HG03025 (cell line): ENCODE measurements around the gene CTDSPL.

Source experiments
- ATAC-seq: cut with Tn5 transposase; IDR thresholded peaks from one replicate; pipeline ENCODE4 v1.9.1; 2021; ENCODE audit warnings: mild to moderate bottlenecking, moderate library complexity; ENCODE audit not compliant: unreplicated experiment, low FRiP score

CTDSPL gene

GRCh38 chr3:37938011-37938410 is 76.3 kb downstream of the CTDSPL start:
- ATAC-seq = no peak

GRCh38 chr3:37940242-37940908 is 78.7 kb downstream of the CTDSPL start:
- ATAC-seq = no peak

GRCh38 chr3:37941608-37942508 is 80.2 kb downstream of the CTDSPL start:
- ATAC-seq = no peak

DNA sequence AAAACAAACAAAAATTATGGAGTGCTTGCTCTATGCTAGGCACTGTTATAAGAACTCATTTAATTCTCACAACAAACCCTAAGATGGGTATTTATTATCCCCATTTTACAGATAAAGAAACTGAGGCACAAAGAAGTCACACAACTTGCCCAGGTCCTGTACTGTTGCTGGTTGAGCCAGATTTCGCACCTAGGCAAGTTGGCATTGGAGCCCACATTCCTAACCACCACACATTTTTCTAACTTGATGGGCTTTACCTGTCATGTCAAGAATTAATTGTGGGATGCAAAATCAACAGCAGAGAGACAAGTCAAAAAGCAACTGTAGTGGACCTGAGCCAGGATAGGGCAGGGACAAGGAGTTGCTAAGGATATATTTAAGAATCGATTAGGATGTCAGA is 81.0 kb downstream of the CTDSPL start:
- ATAC-seq = no peak

DNA sequence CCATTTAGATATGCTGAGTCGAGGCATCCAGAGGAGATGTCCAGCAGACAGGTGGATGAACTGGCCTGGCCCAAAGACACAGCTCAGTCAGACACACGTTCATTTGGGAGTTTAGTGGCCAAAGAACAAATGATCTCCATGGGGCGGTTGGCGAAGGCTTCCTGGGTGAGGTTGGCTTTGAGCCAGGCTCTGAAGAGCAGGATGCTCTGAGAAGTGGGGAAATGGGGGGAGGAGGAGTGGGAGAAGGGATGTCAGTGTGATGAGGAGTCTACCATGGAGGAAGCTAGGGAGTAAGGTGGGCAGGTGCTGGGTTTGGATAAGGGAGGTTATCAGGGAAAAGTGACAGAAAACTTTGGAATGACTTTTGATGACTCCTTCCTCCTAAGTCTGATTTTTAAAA is 81.4 kb downstream of the CTDSPL start:
- no peak for ATAC-seq

DNA sequence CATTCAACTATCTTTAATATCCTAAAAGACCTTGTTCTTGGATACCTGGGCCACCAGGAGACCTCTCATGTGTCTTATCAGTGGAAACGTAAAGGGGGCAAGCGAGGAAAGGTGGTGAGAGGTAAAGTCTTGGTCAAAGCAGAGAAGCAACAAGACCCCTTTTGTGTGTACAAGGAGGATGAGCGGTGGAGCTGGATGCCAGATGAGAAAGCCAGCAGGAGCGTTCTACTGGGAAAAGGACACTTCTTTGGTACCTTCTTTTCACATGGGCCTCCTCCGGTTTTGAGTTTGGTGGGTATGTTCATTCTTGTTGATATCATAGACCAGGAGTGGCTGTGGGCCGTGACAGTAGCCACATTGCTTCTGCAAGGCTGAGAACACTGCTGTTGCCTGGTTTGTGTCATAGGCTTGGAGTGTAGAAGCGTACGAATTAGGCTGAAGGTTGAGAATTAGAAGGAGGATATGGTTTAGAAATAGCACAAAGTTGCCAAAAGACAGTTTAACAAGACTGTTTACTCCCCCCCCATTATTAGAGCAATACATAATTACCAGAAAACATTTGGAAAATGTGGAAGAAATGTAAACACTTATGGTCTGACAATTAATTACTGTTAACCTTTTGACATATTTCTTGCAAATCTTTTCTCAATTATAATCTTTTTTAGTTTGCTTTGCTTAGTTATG is 82.1 kb downstream of the CTDSPL start:
- ATAC-seq = no peak

GRCh38 chr3:37944391-37944842 is 82.7 kb downstream of the CTDSPL start:
- no peak for ATAC-seq

- ATAC-seq = no peak
Measured at GRCh38 chr3:37945156-37945806, 83.6 kb downstream of the CTDSPL start.

GRCh38 chr3:37945807-37946530 is 84.3 kb downstream of the CTDSPL start:
- ATAC-seq = no peak

GRCh38 chr3:37946531-37946889 is 84.8 kb downstream of the CTDSPL start:
- ATAC-seq = no peak

DNA sequence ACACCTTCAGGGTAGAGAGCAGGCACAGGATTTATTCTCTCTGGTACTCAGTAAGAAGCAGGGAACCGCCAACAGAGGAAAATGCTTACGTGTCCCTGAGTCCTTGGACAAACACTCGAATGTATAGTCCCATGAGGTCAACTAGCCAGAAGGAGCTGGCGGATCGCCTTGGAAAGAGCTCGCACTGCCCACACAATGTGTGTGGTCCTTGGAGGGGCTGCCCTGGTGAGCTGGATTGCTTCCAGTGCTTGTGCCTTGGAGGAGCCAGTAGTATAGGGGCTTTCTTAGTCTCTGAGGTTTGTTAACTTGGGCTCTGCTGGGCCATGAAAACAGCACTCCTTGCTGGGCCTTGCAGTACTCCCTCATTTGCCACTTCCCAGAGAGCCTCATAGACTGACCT is 88.2 kb downstream of the CTDSPL start:
- ATAC-seq = no peak

GRCh38 chr3:37952564-37952963 is 90.9 kb downstream of the CTDSPL start:
- no peak for ATAC-seq

- ATAC-seq = no peak
Measured at GRCh38 chr3:37953226-37953625, 91.5 kb downstream of the CTDSPL start.

GRCh38 chr3:37953707-37954394 is 92.2 kb downstream of the CTDSPL start:
- no peak for ATAC-seq

DNA sequence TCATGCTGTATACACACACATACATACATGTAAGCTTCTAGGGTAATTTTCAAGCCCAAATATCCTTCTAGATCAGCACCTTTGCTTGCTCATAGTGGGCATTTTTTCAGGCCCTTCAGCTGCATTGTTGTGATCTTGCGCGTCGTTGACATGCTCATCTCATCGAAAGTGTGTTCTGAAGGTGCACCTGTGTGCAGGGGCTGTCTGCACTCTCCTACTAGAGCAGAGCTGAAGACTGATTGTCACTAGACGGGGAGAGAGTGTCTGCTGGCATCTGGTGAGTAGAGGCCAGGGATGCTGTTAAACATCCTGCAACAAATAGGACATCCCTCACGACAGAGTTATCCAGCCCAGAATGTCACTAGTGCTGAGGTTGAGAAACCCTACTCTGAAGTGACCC is 93.2 kb downstream of the CTDSPL start:
- no peak for ATAC-seq

DNA sequence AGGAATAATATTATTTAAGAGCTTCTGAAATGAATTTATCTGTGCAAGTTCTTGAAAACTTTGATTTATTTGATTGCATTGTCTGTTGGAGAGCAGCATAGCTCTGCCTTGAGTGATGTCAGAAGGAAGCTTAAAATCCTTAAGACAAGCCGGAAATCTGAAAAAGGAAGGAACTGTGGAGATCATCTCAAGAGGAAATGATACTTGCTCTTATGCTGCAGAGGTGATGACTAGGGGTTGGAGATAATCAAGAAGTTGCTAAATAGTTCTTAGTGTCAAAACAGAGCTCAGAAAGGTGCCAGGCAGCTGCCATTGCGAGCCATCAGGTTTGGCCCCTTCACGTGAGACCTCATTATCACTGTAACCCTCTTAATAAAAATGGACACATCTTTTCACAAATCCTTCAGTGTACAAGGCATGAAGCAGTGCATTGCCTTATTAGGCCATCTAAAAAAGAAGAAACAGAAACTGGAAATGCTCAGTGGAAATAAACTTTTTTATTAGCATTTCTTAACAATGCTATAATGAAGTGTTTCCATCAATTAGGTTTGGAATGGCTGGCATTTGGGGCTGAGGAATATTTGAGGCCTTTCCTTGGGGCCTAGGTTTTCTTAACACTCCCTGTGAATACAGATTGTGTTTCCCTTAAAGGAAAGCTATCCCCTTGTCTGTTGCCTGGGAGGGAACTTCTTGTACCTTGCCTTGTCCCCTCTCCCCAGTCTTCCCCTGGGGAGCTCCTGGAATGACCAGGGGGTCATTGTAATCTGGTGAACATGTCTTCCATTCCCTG is 94.4 kb downstream of the CTDSPL start:
- no peak for ATAC-seq

- ATAC-seq = no peak
Measured at GRCh38 chr3:37956723-37957538, 95.3 kb downstream of the CTDSPL start.

- no peak for ATAC-seq
Measured at GRCh38 chr3:37957539-37957936, 95.9 kb downstream of the CTDSPL start.
